Measurements from ENCODE around the gene CEACAM16. TPM values are rescaled to one million over a fixed set of nuclear protein-coding genes. Genes with fewer than 3 reads are reported as not detected.

The CEACAM16 gene
- total RNA-seq, 1 donor from 2014 or later, result not detected

DNA sequence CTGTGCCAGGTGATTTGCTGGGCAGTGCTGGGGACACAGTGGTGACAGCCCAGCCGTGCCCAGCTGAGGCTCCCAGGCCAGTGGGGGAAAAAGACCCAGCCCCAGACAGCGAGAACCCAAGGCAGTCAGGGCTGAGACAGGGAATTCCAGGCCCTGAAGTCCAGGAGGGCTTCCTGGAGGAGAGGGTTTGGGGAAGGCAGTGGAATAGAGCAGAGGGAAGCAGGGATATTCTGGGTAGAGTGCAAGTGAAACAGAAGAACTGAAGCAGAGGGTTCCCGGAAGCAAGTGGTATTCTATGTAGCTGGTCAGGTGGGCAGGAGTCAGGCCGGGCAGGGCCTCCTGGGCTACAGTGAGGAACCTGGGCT lies 1.3 kb upstream of the CEACAM16 start:
- TF ChIP-seq, protein P1, sequence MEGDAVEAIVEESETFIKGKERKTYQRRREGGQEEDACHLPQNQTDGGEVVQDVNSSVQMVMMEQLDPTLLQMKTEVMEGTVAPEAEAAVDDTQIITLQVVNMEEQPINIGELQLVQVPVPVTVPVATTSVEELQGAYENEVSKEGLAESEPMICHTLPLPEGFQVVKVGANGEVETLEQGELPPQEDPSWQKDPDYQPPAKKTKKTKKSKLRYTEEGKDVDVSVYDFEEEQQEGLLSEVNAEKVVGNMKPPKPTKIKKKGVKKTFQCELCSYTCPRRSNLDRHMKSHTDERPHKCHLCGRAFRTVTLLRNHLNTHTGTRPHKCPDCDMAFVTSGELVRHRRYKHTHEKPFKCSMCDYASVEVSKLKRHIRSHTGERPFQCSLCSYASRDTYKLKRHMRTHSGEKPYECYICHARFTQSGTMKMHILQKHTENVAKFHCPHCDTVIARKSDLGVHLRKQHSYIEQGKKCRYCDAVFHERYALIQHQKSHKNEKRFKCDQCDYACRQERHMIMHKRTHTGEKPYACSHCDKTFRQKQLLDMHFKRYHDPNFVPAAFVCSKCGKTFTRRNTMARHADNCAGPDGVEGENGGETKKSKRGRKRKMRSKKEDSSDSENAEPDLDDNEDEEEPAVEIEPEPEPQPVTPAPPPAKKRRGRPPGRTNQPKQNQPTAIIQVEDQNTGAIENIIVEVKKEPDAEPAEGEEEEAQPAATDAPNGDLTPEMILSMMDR (conservative IDR thresholded peaks at IDR 0.05), result no peak
- peak overlapping the region; percentile 70 for H3K27ac Mint-ChIP-seq
- no peaks in the 10 kb centered on the region for H3K27me3 Mint-ChIP-seq
- no peaks in the 10 kb centered on the region for H3K36me3 Mint-ChIP-seq
- H3K4me1 Mint-ChIP-seq (ENCODE audit: unreplicated experiment), result peaks cover 9% of the 10 kb centered on the region
- no peak for DNase-seq (ENCODE audit: extremely low spot score, unreplicated experiment)
- H3K9me3 Mint-ChIP-seq, result no peaks in the 10 kb centered on the region
- H3K4me3 Mint-ChIP-seq, result no peak overlapping the region

DNA sequence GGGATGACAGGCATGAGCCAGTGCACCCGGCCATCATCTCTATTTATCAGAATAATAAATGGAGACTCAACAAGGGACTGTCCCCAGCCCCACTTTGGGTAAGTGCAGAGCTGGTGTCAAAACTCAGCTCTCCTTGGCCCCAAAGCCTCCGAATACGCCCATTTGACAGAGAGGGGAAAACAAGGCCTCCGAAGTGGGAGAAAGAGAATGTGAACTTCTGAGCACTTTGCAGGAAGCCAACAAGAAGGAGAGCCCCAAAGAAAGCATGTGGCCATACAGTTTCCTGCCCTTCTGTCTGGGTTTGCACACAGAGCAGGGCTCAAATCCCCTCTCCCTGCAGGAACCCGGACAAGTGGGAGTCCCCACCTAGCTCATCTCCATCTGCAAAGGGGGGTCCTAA lies 1.6 kb downstream of the CEACAM16 start:
- no peak for DNase-seq (ENCODE audit: extremely low spot score, unreplicated experiment)
- Mint-ChIP-seq H3K27ac (no peak overlapping the region), H3K27me3 (no peaks in the 10 kb centered on the region)

DNA sequence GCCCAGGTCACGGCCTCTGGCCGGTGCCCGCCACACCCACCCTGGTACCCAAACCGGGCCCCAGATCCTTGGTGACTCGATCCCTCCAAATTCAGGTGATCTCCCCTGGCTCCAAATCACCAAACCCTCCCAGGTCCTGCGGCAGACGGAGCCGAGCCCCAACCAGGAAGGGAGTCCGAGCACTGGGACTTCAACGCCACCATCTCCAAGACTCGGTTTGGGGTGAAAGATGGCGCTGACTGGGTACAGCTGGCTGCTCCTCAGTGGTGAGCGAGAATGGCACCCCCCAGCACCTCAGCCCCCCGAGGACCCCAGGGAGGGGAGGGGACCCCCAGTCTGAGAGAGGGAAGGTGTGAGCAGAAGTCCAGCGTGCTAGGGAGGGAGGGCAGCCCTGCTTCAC lies 2.3 kb downstream of the CEACAM16 start:
- TF ChIP-seq, protein P1 (conservative IDR thresholded peaks at IDR 0.05), result no peak
- H3K27ac Mint-ChIP-seq, result no peak overlapping the region

More for the DNA sequence above, 1.6 kb downstream of the CEACAM16 start:
- Mint-ChIP-seq H3K4me3 (no peak overlapping the region), H3K4me1 (ENCODE audit: unreplicated experiment) (peaks cover 12% of the 10 kb centered on the region), H3K36me3 (no peaks in the 10 kb centered on the region), H3K9me3 (no peaks in the 10 kb centered on the region)
- TF ChIP-seq, protein P1 (conservative IDR thresholded peaks at IDR 0.05), result no peak

DNA sequence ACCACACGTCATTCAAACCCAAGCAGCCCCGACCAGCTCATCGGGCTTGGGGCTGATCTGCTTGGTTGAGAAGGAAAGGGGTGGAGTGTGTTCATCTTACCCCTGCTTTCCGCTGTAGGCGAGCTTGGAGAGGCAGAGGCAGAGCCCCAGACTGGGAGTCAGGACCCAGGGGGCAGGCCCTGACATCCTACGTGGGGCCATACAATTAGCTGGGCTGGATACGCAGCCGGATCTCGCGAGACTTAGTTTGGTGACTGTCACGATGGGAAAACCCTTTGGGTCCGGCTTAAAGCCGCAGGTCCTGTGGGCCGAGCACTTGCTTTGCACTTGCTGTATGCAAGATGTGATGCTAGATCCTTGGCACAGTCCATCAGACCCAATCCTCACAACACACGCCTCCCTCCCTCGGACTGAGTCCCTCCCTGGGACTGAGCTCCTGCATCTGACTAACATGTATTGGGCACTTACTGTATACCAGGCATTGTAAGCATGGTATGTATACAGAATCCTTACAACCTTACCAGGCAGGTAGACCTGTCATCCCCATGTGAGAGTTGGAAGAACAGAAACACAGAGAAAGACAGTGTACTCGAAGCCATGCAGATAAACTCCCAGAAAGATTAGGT lies 3.7 kb downstream of the CEACAM16 start:
- no peaks in the 10 kb centered on the region for H3K36me3 Mint-ChIP-seq
- DNase-seq (ENCODE audit: extremely low spot score, unreplicated experiment), result no peak
- peaks cover 4% of the 10 kb centered on the region for H3K4me1 Mint-ChIP-seq (ENCODE audit: unreplicated experiment)
- H3K4me3 Mint-ChIP-seq, result no peak overlapping the region
- H3K9me3 Mint-ChIP-seq, result no peaks in the 10 kb centered on the region
- TF ChIP-seq, protein P1 (conservative IDR thresholded peaks at IDR 0.05), result no peak
- H3K27me3 Mint-ChIP-seq, result no peaks in the 10 kb centered on the region
- no peak overlapping the region for H3K27ac Mint-ChIP-seq

More for the DNA sequence above, 2.3 kb downstream of the CEACAM16 start:
- no peaks in the 10 kb centered on the region for H3K27me3 Mint-ChIP-seq
- no peaks in the 10 kb centered on the region for H3K9me3 Mint-ChIP-seq
- H3K4me1 Mint-ChIP-seq (ENCODE audit: unreplicated experiment), result peaks cover 12% of the 10 kb centered on the region
- no peaks in the 10 kb centered on the region for H3K36me3 Mint-ChIP-seq
- no peak overlapping the region for H3K4me3 Mint-ChIP-seq
- DNase-seq (ENCODE audit: extremely low spot score, unreplicated experiment), result no peak

DNA sequence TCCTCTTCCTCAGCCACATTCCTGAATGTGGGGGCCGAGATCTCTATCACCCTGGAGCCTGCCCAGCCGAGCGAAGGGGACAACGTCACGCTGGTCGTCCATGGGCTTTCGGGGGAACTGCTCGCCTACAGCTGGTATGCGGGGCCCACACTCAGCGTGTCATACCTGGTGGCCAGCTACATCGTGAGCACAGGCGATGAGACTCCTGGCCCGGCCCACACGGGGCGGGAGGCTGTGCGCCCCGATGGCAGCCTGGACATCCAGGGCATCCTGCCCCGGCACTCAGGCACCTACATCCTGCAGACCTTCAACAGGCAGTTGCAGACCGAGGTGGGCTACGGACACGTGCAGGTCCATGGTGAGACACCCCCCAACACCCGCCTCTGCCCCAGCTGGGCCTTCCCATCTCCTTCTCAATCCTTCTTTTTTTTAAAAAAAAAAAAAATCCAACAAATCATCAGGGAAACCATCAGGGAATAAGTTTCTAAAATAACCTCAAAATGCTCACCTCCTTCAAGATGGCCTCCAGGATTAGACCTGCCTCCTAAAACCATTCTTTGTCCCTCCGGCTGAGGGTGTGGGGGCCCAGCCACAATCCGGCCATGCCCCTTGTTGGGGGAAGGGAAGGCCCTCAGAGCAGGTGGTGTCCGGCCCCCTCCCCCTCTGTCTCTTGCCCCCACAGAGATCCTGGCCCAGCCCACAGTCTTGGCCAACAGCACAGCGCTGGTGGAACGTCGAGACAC lies 4.6 kb downstream of the CEACAM16 start:
- no peak for DNase-seq (ENCODE audit: extremely low spot score, unreplicated experiment)
- H3K9me3 Mint-ChIP-seq, result no peaks in the 10 kb centered on the region
- H3K27ac Mint-ChIP-seq, result no peak overlapping the region
- no peaks in the 10 kb centered on the region for H3K27me3 Mint-ChIP-seq
- TF ChIP-seq, protein P1 (conservative IDR thresholded peaks at IDR 0.05), result no peak
- H3K4me3 Mint-ChIP-seq, result no peak overlapping the region
- H3K36me3 Mint-ChIP-seq, result no peaks in the 10 kb centered on the region
- H3K4me1 Mint-ChIP-seq (ENCODE audit: unreplicated experiment), result peaks cover 3% of the 10 kb centered on the region

Data from type B pancreatic cell (in vitro differentiated cells).